ENCODE results near the gene DRGX. TPM values are rescaled to one million over a fixed set of nuclear protein-coding genes. Genes with fewer than 3 reads are reported as not detected.

DRGX gene
- total RNA-seq, 1 donor from 2014 or later, result not detected

GRCh38 chr10:49338604-49339003, 57.3 kb downstream of the DRGX start:
- DNase-seq (ENCODE audit: low spot score), result no peak

GRCh38 chr10:49335364-49335972, 60.4 kb downstream of the DRGX start:
- DNase-seq (ENCODE audit: low spot score), result no peak

GRCh38 chr10:49334964-49335363, 60.9 kb downstream of the DRGX start:
- DNase-seq (ENCODE audit: low spot score), result no peak

GRCh38 chr10:49333192-49333591, 62.7 kb downstream of the DRGX start:
- no peak for DNase-seq (ENCODE audit: low spot score)

- DNase-seq (ENCODE audit: low spot score), result no peak
These were observed 63.1 kb downstream of the DRGX start for GRCh38 chr10:49332768-49333167.

GRCh38 chr10:49332333-49332732, 63.6 kb downstream of the DRGX start:
- no peak for DNase-seq (ENCODE audit: low spot score)

- DNase-seq (ENCODE audit: low spot score), result no peak
These were observed 64.5 kb downstream of the DRGX start for GRCh38 chr10:49331431-49331830.

GRCh38 chr10:49330127-49330665, 65.7 kb downstream of the DRGX start:
- DNase-seq (ENCODE audit: low spot score), result no peak

- no peak for DNase-seq (ENCODE audit: low spot score)
These were observed 66.8 kb downstream of the DRGX start for GRCh38 chr10:49329146-49329505.

- DNase-seq (ENCODE audit: low spot score), result no peak
These were observed 67.3 kb downstream of the DRGX start for GRCh38 chr10:49328401-49329145.

GRCh38 chr10:49327036-49327813, 68.7 kb downstream of the DRGX start:
- no peak for DNase-seq (ENCODE audit: low spot score)

GRCh38 chr10:49325916-49326783, 69.7 kb downstream of the DRGX start:
- no peak for DNase-seq (ENCODE audit: low spot score)

GRCh38 chr10:49325131-49325915, 70.6 kb downstream of the DRGX start:
- no peak for DNase-seq (ENCODE audit: low spot score)

GRCh38 chr10:49324711-49325110, 71.2 kb downstream of the DRGX start:
- no peak for DNase-seq (ENCODE audit: low spot score)

GRCh38 chr10:49323896-49324270, 72.0 kb downstream of the DRGX start:
- no peak for DNase-seq (ENCODE audit: low spot score)

- no peak for DNase-seq (ENCODE audit: low spot score)
These were observed 72.6 kb downstream of the DRGX start for GRCh38 chr10:49323171-49323895.

GRCh38 chr10:49322371-49323170, 73.3 kb downstream of the DRGX start:
- no peak for DNase-seq (ENCODE audit: low spot score)

- no peak for DNase-seq (ENCODE audit: low spot score)
These were observed 74.9 kb downstream of the DRGX start for GRCh38 chr10:49321021-49321420.

GRCh38 chr10:49320191-49320590, 75.7 kb downstream of the DRGX start:
- DNase-seq (ENCODE audit: low spot score), result no peak
